Lower lobe of right lung (tissue), 2 donors: Measurements from ENCODE around the gene OTUD5. TPM values are rescaled to one million over a fixed set of nuclear protein-coding genes. Genes with fewer than 3 reads are reported as not detected.

Experiments
- ATAC-seq, 2 donors: fragments of 200-7000 bp; cut with Tn5 transposase; one replicate each; pipeline ENCODE4 v1.9.1; 2020 to 2022; ENCODE audit warnings: mild to moderate bottlenecking in 2 of 2, moderate library complexity in 2 of 2
- DNase-seq: peaks from one replicate; pipeline ENCODE4 v3.0.0-alpha.2; 2020
- H3K27ac ChIP-seq: fragments of 200-600 bp; one replicate; pipeline ENCODE4 v1.8.0; 2022
- H3K27me3 ChIP-seq: fragments of 200-600 bp; one replicate; pipeline ENCODE4 v1.8.0; 2022; ENCODE audit warnings: low read depth
- H3K36me3 ChIP-seq: fragments of 200-600 bp; one replicate; pipeline ENCODE4 v1.8.0; 2022; ENCODE audit warnings: mild to moderate bottlenecking
- H3K4me1 ChIP-seq: fragments of 200-600 bp; one replicate; pipeline ENCODE4 v1.8.0; 2022
- H3K4me3 ChIP-seq: fragments of 200-600 bp; one replicate; pipeline ENCODE4 v1.8.0; 2022; ENCODE audit warnings: mild to moderate bottlenecking
- H3K9me3 ChIP-seq: fragments of 200-600 bp; one replicate; pipeline ENCODE4 v1.8.0; 2022
- intact Hi-C: fragments of 100-400 bp; cut with DNase I; formaldehyde crosslinking; loops from one replicate; pipeline ENCODE4 v1.11.0; 2022
- total RNA-seq: library from RNA; stranded (reverse); fragmentation: NEBNext Ultra II Directional; extraction: Animal tissue kit (Norgen Biotek cat#: 25700); gene quantifications from one replicate; pipeline ENCODE4 v1.2.1, GENCODE V29; 2021
- TF ChIP-seq, protein P1 (sequence below): fragments of 200-600 bp; IDR thresholded peaks from one replicate; pipeline ENCODE4 v1.8.0; 2022; ENCODE audit warnings: antibody characterized with exemption, mild to moderate bottlenecking
- donor health status: DM: no; HTN: yes; CAD: no; lungs with severe emphysema.

OTUD5 gene
- total RNA-seq, 1 donor from 2014 or later: 45.8 TPM

DNA sequence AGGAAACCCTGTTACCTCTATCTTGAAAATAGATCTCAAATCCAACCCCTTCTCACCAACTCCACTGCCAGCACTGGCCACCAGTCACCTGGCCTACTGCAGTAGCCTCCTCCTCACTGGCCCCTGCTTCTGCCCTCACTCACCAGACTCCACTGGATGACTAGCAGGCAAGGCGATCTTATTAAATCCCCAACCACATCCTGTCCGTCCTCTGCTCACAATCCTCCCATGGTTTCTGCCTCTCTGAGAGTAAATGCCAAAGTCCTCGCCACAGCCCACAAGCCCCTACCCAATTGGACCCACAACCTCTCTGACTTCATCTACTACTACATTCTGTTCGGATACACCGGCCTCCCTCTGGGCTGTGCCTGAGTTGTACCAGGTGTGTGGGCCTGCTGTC lies 33.1 kb downstream of the OTUD5 start:
- Histone ChIP-seq H3K36me3 (peaks cover 35% of the 10 kb centered on the region), H3K27ac (no peak overlapping the region), H3K4me3 (no peak overlapping the region), H3K9me3 (no peaks in the 10 kb centered on the region), H3K27me3 (no peaks in the 10 kb centered on the region), H3K4me1 (no peaks in the 10 kb centered on the region)
- no peak for DNase-seq
- intact Hi-C loops: no loop called here
- no peak for ATAC-seq
- TF ChIP-seq, protein P1, sequence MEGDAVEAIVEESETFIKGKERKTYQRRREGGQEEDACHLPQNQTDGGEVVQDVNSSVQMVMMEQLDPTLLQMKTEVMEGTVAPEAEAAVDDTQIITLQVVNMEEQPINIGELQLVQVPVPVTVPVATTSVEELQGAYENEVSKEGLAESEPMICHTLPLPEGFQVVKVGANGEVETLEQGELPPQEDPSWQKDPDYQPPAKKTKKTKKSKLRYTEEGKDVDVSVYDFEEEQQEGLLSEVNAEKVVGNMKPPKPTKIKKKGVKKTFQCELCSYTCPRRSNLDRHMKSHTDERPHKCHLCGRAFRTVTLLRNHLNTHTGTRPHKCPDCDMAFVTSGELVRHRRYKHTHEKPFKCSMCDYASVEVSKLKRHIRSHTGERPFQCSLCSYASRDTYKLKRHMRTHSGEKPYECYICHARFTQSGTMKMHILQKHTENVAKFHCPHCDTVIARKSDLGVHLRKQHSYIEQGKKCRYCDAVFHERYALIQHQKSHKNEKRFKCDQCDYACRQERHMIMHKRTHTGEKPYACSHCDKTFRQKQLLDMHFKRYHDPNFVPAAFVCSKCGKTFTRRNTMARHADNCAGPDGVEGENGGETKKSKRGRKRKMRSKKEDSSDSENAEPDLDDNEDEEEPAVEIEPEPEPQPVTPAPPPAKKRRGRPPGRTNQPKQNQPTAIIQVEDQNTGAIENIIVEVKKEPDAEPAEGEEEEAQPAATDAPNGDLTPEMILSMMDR: no peak

DNA sequence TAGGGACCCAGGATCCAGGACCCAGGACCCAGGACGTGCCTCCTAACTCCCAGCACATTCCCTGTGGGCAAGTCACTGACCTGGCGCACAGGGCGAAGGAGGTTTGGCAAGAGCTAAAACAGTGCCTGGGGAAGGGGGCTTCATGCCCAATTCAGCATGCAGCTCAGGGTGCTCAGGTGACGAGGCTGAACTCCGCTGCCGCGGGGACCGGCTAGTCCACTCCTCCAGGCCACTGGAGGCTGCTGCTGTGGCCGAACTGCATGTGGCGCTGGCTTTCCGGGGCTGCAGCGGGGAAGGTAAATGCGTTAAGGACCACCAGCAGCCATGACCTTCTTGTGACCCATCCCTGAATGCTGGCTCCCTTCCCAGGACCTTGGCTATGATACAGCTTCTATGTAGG lies 33.6 kb downstream of the OTUD5 start:
- Histone ChIP-seq H3K36me3 (peaks cover 35% of the 10 kb centered on the region), H3K27ac (no peak overlapping the region), H3K4me1 (no peaks in the 10 kb centered on the region), H3K27me3 (no peaks in the 10 kb centered on the region), H3K4me3 (no peak overlapping the region), H3K9me3 (no peaks in the 10 kb centered on the region)
- intact Hi-C loops: no loop called here
- DNase-seq (no peak), ATAC-seq (no peak)
- TF ChIP-seq, protein P1: no peak

DNA sequence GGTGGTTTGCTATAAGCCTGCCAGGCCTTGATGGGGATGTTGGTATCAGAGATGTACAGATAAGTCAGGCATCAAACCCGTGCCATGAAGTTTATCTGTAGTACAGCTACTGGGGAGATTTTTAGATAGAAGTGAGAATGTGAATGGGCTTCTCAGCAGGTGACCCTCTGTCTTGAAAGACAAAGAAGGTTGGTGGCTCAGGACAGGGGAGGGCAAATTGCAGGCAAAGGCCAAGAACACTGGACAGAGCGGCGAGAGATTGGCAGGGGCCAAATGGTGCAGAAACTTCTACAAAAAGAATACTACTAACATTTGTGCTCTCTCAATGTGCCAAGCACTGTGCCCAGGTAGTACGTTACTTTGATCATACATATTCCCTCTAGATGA lies 36.7 kb downstream of the OTUD5 start:
- ATAC-seq: no peak
- peaks cover 31% of the 10 kb centered on the region for H3K36me3 ChIP-seq
- no peak for DNase-seq
- H3K27ac ChIP-seq: peak overlapping the region; percentile 6
- H3K4me3 ChIP-seq: no peak overlapping the region
- intact Hi-C loops: no loop called here
- H3K9me3 ChIP-seq: no peaks in the 10 kb centered on the region
- TF ChIP-seq, protein P1: no peak
- H3K4me1 ChIP-seq: no peaks in the 10 kb centered on the region
- no peaks in the 10 kb centered on the region for H3K27me3 ChIP-seq

DNA sequence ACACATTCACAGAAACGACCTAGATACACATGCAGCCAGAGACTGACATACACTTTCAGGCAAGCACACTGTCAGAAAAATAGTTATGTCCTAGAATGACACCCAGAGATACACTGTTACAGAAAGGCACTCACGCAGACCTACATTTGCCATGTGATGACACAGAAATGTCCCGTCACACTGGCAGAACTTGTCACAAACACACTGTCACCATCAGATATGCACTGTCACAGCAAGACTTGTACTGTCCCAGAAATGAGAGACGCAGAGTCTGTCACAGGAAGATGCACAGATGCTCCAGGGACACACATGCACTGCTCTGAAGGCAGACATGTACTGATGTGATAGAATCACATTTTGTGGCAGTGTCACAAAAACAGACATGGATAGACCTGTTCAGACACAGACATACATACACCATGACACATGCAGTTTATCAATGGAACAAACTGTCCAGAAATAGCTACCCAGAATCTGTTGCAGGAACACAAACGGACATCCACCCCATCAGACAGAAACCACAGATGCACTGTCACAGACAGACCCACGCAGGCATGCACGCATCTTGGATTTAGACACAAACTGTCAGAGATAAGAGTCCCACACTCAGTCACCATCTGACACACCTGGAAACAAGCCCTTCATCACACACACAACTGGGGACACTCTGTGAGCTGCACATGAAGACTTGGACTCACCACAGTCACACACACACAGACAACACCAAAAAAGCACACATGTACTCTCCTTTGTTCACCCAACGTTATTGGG lies 37.3 kb downstream of the OTUD5 start:
- peaks cover 30% of the 10 kb centered on the region for H3K36me3 ChIP-seq
- no peaks in the 10 kb centered on the region for H3K4me1 ChIP-seq
- no peaks in the 10 kb centered on the region for H3K27me3 ChIP-seq
- TF ChIP-seq, protein P1: no peak
- ATAC-seq: no peak
- H3K9me3 ChIP-seq: no peaks in the 10 kb centered on the region
- H3K4me3 ChIP-seq: peak overlapping the region; percentile 65
- peak overlapping the region; percentile 86 for H3K27ac ChIP-seq
- intact Hi-C loops: no loop called here
- no peak for DNase-seq

DNA sequence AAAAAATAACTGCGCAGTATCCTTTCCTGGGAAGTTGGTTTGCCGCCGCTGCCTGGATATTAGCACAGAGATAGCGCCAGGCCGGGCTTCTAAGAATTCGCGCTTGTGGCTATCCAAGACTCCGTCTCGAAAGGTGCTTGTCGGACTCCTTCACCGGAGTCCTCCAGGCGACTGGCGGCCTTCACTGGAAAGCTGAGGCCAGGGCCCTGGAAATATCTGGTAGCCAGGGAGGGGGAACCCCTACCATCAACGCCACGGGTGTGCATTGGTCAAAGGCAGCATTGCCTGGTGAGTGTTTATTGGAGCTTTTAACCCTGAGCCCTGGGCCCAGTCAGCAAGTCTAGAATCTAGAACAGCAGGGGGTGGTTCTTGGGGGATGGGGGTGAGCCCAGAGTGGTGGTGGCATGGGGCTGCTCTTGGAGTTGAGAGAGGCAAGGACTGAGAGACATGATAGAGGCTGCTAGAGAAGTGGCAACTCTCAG lies 38.0 kb downstream of the OTUD5 start:
- ATAC-seq (peak; percentile 4 to 17), DNase-seq (no peak)
- H3K4me3 ChIP-seq: peak overlapping the region; percentile 65
- H3K36me3 ChIP-seq: peaks cover 33% of the 10 kb centered on the region
- TF ChIP-seq, protein P1: no peak
- intact Hi-C loops: no loop called here
- H3K4me1 ChIP-seq: no peaks in the 10 kb centered on the region
- peak overlapping the region; percentile 86 for H3K27ac ChIP-seq
- H3K27me3 ChIP-seq: no peaks in the 10 kb centered on the region
- H3K9me3 ChIP-seq: no peaks in the 10 kb centered on the region
